GM12865 (cell line): ENCODE results near the gene MPLKIP.
A peak's percentile ranks its signal among the peaks of the same experiment; 100 is the strongest.
"Not testable (repeated sequence)": the region's sequence is repeated elsewhere in the genome, so short reads cannot be mapped to it uniquely, and the experiment has no call there.

ENCODE experiments used
- DNase-seq: peaks from one replicate; pipeline ENCODE4 v3.0.0; 2010; ENCODE audit warnings: low read depth
- H3K4me3 ChIP-seq: 2 replicates; pipeline ENCODE4 v1.5.1; 2011; ENCODE audit warnings: mild to moderate bottlenecking, low read depth, low read length, control low read depth
- TF ChIP-seq, protein P1 (sequence below): IDR thresholded peaks from 2 replicates; pipeline ENCODE4 v1.5.1; 2011; ENCODE audit warnings: low read length, control low read depth, low read depth, inconsistent platforms; ENCODE audit not compliant: insufficient read depth; ENCODE audit errors: missing control alignments

The MPLKIP gene

GRCh38 chr7:40134428-40135316 is at the start of gene MPLKIP, which contains the start of gene SUGCT:
Gene MPLKIP, minus strand, starts transcription at chr7:40134622. Its CDS starts 55 bp downstream, at chr7:40134567.
Gene SUGCT, plus strand, starts transcription at chr7:40135005.
- H3K4me3 ChIP-seq, result peak within 1 kb of the TSS; percentile 81
- TF ChIP-seq, protein P1, sequence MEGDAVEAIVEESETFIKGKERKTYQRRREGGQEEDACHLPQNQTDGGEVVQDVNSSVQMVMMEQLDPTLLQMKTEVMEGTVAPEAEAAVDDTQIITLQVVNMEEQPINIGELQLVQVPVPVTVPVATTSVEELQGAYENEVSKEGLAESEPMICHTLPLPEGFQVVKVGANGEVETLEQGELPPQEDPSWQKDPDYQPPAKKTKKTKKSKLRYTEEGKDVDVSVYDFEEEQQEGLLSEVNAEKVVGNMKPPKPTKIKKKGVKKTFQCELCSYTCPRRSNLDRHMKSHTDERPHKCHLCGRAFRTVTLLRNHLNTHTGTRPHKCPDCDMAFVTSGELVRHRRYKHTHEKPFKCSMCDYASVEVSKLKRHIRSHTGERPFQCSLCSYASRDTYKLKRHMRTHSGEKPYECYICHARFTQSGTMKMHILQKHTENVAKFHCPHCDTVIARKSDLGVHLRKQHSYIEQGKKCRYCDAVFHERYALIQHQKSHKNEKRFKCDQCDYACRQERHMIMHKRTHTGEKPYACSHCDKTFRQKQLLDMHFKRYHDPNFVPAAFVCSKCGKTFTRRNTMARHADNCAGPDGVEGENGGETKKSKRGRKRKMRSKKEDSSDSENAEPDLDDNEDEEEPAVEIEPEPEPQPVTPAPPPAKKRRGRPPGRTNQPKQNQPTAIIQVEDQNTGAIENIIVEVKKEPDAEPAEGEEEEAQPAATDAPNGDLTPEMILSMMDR, result peak; percentile 93
- DNase-seq, result peak; percentile 93

DNA sequence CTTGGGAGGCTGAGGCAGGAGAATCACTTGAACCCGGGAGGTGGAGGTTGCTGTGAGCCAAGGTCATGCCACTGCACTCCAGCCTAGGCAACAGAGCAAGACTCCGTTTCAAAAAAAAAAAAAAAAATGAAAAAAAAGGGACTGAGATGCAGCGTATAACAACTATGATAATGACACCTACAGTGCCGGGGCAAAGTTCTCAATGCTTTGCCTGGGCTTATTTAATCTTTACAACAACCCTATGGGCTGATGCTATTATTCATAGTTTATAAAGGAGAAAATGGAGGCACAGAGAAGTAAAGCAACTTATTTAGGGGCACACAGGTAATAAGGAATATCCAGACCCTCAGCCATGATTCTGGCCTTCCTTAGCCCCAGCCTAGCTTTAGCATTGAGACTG is 48.0 kb upstream of the MPLKIP start:
- H3K4me3 ChIP-seq, result no peak overlapping the region
- TF ChIP-seq, protein P1, result no peak
- no peak for DNase-seq

- no peak overlapping the region for H3K4me3 ChIP-seq
- no peak for DNase-seq
- TF ChIP-seq, protein P1, result no peak
These were observed 42.6 kb upstream of the MPLKIP start for GRCh38 chr7:40177071-40177470.

DNA sequence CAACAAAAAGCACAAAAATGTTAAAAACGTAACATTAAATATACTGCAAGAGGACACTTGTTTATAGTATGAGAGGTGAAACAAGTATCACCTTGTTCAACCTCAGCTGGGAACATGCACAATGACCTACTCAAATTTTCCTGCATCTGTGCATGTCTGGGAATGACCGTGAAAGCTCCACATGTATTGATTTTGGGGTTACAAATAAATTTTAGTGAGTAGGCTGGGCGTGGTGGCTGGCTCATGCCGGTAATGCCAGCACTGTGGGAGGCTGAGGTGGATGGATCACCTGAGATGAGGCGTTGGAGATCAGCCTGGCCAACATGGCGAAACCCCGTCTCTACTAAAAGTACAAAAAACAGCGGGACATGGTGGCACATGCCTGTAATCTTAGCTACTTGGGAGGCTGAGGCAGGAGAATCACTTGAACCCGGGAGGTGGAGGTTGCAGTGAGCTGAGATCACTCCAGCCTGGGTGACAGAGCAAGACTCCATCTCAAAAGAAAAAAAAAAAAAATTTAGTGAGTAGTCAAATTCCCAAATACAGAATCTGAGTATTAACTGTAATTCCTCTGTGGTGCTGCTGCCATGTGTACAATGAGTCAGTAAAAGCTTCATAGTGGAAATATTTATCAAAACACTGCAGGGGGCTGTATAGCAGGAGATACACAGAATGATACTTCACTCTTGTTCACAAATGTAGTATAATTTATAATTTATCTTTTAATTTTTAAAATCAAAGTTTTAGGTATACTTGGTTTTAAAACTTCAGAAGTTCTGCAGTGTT is 41.5 kb upstream of the MPLKIP start:
- DNase-seq, result no peak
- TF ChIP-seq, protein P1, result no peak
- H3K4me3 ChIP-seq, result no peak overlapping the region

- not testable (repeated sequence) for DNase-seq, H3K4me3 ChIP-seq
These were observed 40.8 kb upstream of the MPLKIP start for GRCh38 chr7:40175256-40175655.

DNA sequence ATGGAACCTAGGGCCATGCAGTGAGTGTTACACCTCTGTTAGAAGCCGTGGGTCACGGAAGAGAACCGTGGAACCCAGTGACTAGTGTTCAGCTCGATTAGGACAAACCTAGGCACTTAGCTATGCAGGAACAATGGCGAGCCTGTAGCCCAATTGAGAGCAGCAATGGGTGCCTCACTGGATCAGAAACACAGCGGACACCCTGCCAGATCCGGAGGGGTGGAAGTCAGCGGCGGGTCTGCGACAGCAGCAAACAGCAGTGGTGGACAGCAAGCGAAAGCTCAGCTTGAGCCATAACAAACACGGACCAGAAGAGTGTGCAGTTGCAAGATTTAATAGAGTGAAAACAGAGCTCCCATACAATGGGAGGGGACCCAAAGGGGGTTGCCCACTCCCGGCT is 38.7 kb upstream of the MPLKIP start:
- not testable (repeated sequence) for DNase-seq, H3K4me3 ChIP-seq

DNA sequence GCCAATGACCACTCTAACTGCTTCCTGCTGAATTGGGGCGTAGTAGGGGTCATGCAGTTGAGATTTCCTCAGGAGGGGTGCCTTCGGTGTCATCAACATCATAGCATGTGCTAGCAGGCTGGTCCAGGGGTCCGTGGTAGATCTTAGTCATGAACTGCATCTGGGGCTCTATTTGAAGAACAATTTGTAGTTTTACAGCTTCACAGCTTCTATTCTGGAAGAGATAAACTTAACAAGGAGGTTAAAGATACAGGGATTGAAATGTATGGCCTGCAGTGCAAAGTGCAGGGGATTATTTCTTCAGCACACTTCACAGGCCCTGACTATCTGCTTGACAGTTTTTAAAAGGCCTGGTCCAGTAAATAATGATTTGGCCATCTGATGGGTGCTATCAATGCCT is 33.8 kb upstream of the MPLKIP start:
- DNase-seq, H3K4me3 ChIP-seq: not testable (repeated sequence)

- no peak for DNase-seq
- TF ChIP-seq, protein P1, result no peak
- H3K4me3 ChIP-seq, result no peak overlapping the region
These were observed 32.9 kb upstream of the MPLKIP start for GRCh38 chr7:40167291-40167690.
